CD4-positive, CD25-positive, alpha-beta regulatory T cell (primary cell): ENCODE data around the gene ACTN1. TPM values are rescaled to one million over a fixed set of nuclear protein-coding genes. Genes with fewer than 3 reads are reported as not detected.

Experiments
- ATAC-seq, 2 donors: fragments of 150-1000 bp; cut with Tn5 transposase; one replicate each; pipeline ENCODE4 v1.10.0; 2021; ENCODE audit warnings: low read depth in 2 of 2, moderate number of reproducible peaks in 2 of 2, moderate library complexity in 1 of 2
- DNase-seq, 3 donors: peaks; one replicate each; pipeline versions ENCODE4 v3.0.0 to v3.0.0-alpha.2; 2012 to 2022; ENCODE audit warnings: mixed read lengths in 1 of 3
- H3K27ac ChIP-seq: one replicate; pipeline ENCODE4 v1.7.0; 2013; ENCODE audit warnings: mild to moderate bottlenecking, low read length; ENCODE audit not compliant: insufficient read depth, poor library complexity, severe bottlenecking
- H3K27me3 ChIP-seq: one replicate; pipeline ENCODE4 v1.7.0; 2013; ENCODE audit warnings: low read length; ENCODE audit not compliant: control insufficient read depth, insufficient read depth
- H3K36me3 ChIP-seq: one replicate; pipeline ENCODE4 v1.7.0; 2013; ENCODE audit warnings: mild to moderate bottlenecking, low read length, moderate library complexity; ENCODE audit not compliant: control insufficient read depth, insufficient read depth
- H3K4me1 ChIP-seq: 2 replicates; pipeline ENCODE4 v1.7.0; 2013; ENCODE audit warnings: mild to moderate bottlenecking, low read length; ENCODE audit not compliant: insufficient read depth, control insufficient read depth, poor library complexity, severe bottlenecking
- H3K4me3 ChIP-seq: one replicate; pipeline ENCODE4 v1.7.0; 2013; ENCODE audit warnings: low read depth, mild to moderate bottlenecking, low read length, moderate library complexity
- H3K9me3 ChIP-seq, 2 experiments: 1 replicate in 1 of 2; 2 replicates in 1 of 2; pipeline ENCODE4 v1.7.0; 2013; ENCODE audit warnings: low read length in 2 of 2, mild to moderate bottlenecking in 1 of 2, moderate library complexity in 1 of 2; ENCODE audit not compliant: control insufficient read depth in 2 of 2
- H3K27ac Mint-ChIP-seq, 3 donors: one replicate each; pipeline ENCODE4 v1.8.0; 2020 to 2022; ENCODE audit warnings: mild to moderate bottlenecking in 3 of 3, mixed read lengths in 3 of 3, moderate library complexity in 2 of 3
- H3K27me3 Mint-ChIP-seq: one replicate; pipeline ENCODE4 v1.8.0; 2022; ENCODE audit warnings: mild to moderate bottlenecking, mixed read lengths
- H3K36me3 Mint-ChIP-seq: one replicate; pipeline ENCODE4 v1.8.0; 2020; ENCODE audit warnings: mixed read lengths
- H3K4me1 Mint-ChIP-seq, 4 donors: one replicate each; pipeline ENCODE4 v1.8.0; 2020 to 2022; ENCODE audit warnings: mixed read lengths in 4 of 4, mild to moderate bottlenecking in 1 of 4
- H3K4me3 Mint-ChIP-seq, 4 donors: one replicate each; pipeline ENCODE4 v1.8.0; 2020 to 2022; ENCODE audit warnings: mild to moderate bottlenecking in 4 of 4, mixed read lengths in 4 of 4, moderate library complexity in 3 of 4
- H3K9me3 Mint-ChIP-seq, 7 donors: one replicate each; pipeline ENCODE4 v1.8.0; 2020 to 2022; ENCODE audit warnings: mixed read lengths in 7 of 7, mild to moderate bottlenecking in 3 of 7, moderate library complexity in 2 of 7
- polyA plus RNA-seq, 4 donors: library from polyadenylated mRNA; unstranded; fragments of 300-500 nt; fragmentation: Illumina TruSeq; gene quantifications; one replicate each; pipeline ENCODE4 v1.2.3, GENCODE V29; 2021
- total RNA-seq: library from RNA; stranded (reverse); gene quantifications from one replicate; pipeline ENCODE4 v1.2.3, GENCODE V29; 2022

The ACTN1 gene
- total and polyA plus RNA-seq, 5 donors from 2014 or later = 28.3 to 78.8 (median 47.5) TPM

DNA sequence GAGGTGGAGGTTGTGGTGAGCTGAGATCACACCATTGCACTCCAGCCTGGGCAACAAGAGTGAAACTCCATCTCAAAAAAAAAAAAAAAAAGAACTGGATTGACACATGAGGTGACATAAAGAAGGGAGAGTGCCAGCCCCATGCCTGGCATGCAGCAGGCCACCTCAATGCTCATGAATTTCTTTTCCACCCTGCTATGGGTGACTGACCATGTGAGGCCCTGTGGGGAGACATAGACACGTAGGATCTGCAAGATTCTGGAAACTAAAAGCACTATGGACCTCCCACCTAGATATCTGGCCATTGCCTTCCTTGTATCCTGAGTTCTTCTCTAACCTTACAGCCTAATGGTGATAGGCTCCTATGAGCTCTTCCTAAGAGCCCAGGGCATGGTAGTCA, 5.6 kb upstream of the ACTN1 start:
- Mint-ChIP-seq H3K4me1 (peaks cover 0 to 43% (median 6%) of the 10 kb centered on the region in 4 donors), H3K9me3 (no peaks in the 10 kb centered on the region), H3K27ac (no peak overlapping the region)

DNA sequence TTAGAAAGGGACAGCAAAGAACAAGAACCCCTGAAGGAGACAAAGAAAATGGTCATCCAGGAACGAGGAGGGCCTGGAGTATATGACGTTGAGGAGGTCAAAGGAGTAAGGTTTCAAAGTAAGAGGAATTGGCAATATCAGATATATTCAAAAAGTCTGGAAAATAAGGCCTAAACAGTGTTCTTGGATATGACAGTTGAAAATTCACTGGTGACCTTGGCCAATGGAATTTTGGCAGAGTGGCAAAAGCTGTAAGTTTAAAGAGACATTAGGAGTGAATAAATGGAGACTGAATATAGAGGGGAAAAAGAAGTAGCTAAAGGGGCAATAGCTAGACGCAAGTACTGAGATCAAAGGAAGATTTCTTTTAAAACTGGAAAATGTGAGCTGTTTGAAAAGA, 4.1 kb upstream of the ACTN1 start:
- H3K27ac ChIP-seq = no peak overlapping the region
- no peaks in the 10 kb centered on the region for H3K9me3 Mint-ChIP-seq
- no peak for ATAC-seq

More for the DNA sequence above, 5.6 kb upstream of the ACTN1 start:
- Histone ChIP-seq H3K36me3 (no peaks in the 10 kb centered on the region), H3K4me1 (peaks cover 7% of the 10 kb centered on the region), H3K27me3 (no peaks in the 10 kb centered on the region), H3K27ac (no peak overlapping the region), H3K9me3 (no peaks in the 10 kb centered on the region), H3K4me3 (no peak overlapping the region)
- peaks cover 20% of the 10 kb centered on the region for H3K27me3 Mint-ChIP-seq
- ATAC-seq (no peak), DNase-seq (no peak)
- H3K36me3 Mint-ChIP-seq = no peaks in the 10 kb centered on the region
- H3K4me3 Mint-ChIP-seq = no peak overlapping the region

DNA sequence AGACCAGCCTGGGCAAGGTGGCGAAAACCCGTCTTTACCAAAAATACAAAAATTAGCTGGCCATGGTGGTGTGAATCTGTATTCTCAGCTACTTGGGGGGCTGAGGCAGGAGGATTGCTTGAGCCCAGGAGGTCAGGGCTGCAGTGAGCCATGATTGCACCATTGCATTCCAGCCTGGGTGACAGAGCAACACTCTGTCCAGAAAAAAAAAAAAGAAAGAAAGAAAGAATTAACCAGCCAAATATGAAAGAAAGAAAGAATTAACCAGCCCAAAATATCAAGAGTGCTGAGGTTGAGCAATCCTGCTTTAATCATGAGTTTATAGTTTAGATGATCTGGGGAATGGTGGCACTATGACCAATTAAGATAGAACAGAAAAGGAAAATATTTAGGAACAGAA, 3.5 kb upstream of the ACTN1 start:
- Mint-ChIP-seq H3K9me3 (no peaks in the 10 kb centered on the region), H3K36me3 (no peaks in the 10 kb centered on the region), H3K27me3 (peaks cover 12% of the 10 kb centered on the region), H3K4me3 (no peak overlapping the region), H3K4me1 (peaks cover 0 to 38% (median 3%) of the 10 kb centered on the region in 4 donors), H3K27ac (no peak overlapping the region)
- Histone ChIP-seq H3K4me1 (peaks cover 13% of the 10 kb centered on the region), H3K27ac (no peak overlapping the region), H3K27me3 (no peaks in the 10 kb centered on the region), H3K4me3 (no peak overlapping the region), H3K9me3 (no peaks in the 10 kb centered on the region), H3K36me3 (no peaks in the 10 kb centered on the region)
- DNase-seq = no peak
- no peak for ATAC-seq

More for the DNA sequence above, 4.1 kb upstream of the ACTN1 start:
- Histone ChIP-seq H3K4me3 (no peak overlapping the region), H3K27me3 (no peaks in the 10 kb centered on the region), H3K36me3 (no peaks in the 10 kb centered on the region), H3K4me1 (peaks cover 12% of the 10 kb centered on the region), H3K9me3 (no peaks in the 10 kb centered on the region)
- Mint-ChIP-seq H3K27me3 (peaks cover 12% of the 10 kb centered on the region), H3K36me3 (no peaks in the 10 kb centered on the region), H3K4me1 (peaks cover 0 to 35% (median 3%) of the 10 kb centered on the region in 4 donors), H3K27ac (peak overlapping the region in 1 of 3 donors; percentile 18), H3K4me3 (no peak overlapping the region)
- DNase-seq = no peak

DNA sequence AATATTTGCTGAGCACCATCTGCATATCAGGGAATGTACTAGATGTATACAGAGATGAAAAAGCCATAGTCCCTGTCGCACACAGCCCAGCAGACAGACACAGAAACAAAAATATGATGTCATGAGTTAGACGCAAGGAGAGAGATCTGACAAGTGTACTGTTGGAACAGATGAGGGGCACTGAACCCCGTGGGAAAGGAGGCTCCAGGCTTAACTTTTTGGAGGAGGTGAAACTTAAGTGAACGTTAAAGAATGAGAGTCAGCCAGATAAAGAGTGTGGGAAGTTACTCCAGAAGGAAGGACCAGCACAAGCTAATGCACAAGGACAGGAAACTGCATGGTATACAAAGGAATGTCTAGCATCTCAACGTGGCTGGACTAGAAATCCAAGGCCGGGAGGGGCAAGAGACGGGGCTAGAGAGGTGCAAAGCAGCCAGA, 2.5 kb upstream of the ACTN1 start:
- no peak overlapping the region for H3K4me3 ChIP-seq
- DNase-seq (no peak), ATAC-seq (no peak)
- H3K27ac ChIP-seq = no peak overlapping the region
- Mint-ChIP-seq H3K36me3 (no peaks in the 10 kb centered on the region), H3K27ac (peak overlapping the region in 1 of 3 donors; percentile 32), H3K4me3 (peak overlapping the region in 1 of 4 donors; percentile 85), H3K9me3 (no peaks in the 10 kb centered on the region), H3K4me1 (peaks cover 0 to 38% (median 11%) of the 10 kb centered on the region in 4 donors), H3K27me3 (peaks cover 17% of the 10 kb centered on the region)
- peaks cover 23% of the 10 kb centered on the region for H3K4me1 ChIP-seq
- H3K9me3 ChIP-seq = no peaks in the 10 kb centered on the region
- no peaks in the 10 kb centered on the region for H3K36me3 ChIP-seq
- H3K27me3 ChIP-seq = no peaks in the 10 kb centered on the region

DNA sequence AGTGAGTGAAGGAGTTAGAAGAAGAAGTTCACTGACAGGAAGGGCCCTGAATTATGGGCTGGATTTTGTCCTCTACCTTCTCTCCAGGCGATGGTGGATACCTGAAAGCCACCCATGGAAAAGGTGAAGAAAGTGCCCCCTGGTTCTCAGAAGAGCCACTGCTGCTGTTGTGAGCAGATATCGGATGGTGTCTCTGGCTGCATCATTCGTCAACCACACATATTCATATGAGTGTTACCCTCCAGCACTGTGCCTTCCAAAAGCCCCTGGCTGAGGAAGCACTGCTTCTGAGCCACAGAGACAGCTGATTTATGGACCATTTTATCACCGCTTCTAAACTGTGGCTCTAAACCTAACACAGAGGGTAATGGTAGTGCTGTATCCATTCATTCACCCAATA, 2.0 kb upstream of the ACTN1 start:
- ATAC-seq (no peak), DNase-seq (no peak)
- Histone ChIP-seq H3K9me3 (no peaks in the 10 kb centered on the region), H3K27ac (no peak overlapping the region), H3K4me1 (peaks cover 24% of the 10 kb centered on the region), H3K4me3 (no peak overlapping the region), H3K27me3 (no peaks in the 10 kb centered on the region), H3K36me3 (no peaks in the 10 kb centered on the region)
- Mint-ChIP-seq H3K27me3 (peaks cover 17% of the 10 kb centered on the region), H3K4me1 (peaks cover 0 to 38% (median 15%) of the 10 kb centered on the region in 4 donors), H3K4me3 (peak overlapping the region in 2 of 4 donors; percentile 26 to 85), H3K9me3 (peaks cover 0 to under 1% (median 0%) of the 10 kb centered on the region in 7 donors), H3K36me3 (peaks cover 1% of the 10 kb centered on the region), H3K27ac (no peak overlapping the region)

DNA sequence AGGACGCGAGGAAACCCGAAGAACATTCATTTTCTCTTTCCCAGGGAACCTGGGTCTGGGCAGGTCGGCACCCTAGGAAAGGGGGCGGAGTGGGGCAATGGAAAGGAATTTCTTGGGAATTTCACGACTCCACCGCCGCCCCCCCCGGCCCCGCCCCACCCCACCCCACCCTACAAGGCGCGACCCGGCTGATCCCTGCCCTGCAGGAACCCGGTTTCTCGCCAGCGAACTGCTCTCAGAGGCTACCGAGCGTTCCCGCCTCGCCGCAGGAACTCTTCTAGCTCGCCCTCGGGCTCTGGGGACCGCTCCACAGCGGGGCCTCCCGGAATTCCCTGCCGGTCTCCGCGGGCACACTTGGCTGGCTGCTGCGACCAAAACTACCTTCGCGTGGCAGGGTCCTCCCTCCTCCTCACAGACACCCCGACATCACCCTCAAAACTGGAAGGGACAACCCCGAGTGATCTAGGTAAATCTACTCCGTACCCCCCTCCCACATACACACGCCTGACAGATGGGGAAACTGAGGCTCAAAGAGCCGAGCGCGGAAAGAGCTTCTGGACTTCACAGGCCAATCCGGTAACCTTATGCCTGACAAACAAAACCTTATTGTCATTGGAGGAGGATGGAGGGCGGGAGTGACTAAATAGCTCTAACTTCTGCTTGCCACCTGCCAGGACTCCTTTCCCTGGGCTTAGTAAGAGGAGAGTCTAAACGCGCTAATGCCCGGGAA, 785 bp upstream of the ACTN1 start:
- ATAC-seq = no peak
- Histone ChIP-seq H3K4me1 (peaks cover 24% of the 10 kb centered on the region), H3K27ac (peak overlapping the region; percentile 76), H3K36me3 (no peaks in the 10 kb centered on the region), H3K4me3 (no peak overlapping the region), H3K9me3 (no peaks in the 10 kb centered on the region), H3K27me3 (no peaks in the 10 kb centered on the region)
- DNase-seq = no peak
- H3K27ac Mint-ChIP-seq = peak overlapping the region; percentile 83 to 93 (median 89)
- peaks cover 14% of the 10 kb centered on the region for H3K36me3 Mint-ChIP-seq
- peaks cover 0 to 2% (median 0%) of the 10 kb centered on the region in 7 donors for H3K9me3 Mint-ChIP-seq
- H3K4me1 Mint-ChIP-seq = peaks cover 0 to 48% (median 24%) of the 10 kb centered on the region in 4 donors
- H3K4me3 Mint-ChIP-seq = peak overlapping the region; percentile 85 to 96 (median 92)
- peaks cover 17% of the 10 kb centered on the region for H3K27me3 Mint-ChIP-seq

DNA sequence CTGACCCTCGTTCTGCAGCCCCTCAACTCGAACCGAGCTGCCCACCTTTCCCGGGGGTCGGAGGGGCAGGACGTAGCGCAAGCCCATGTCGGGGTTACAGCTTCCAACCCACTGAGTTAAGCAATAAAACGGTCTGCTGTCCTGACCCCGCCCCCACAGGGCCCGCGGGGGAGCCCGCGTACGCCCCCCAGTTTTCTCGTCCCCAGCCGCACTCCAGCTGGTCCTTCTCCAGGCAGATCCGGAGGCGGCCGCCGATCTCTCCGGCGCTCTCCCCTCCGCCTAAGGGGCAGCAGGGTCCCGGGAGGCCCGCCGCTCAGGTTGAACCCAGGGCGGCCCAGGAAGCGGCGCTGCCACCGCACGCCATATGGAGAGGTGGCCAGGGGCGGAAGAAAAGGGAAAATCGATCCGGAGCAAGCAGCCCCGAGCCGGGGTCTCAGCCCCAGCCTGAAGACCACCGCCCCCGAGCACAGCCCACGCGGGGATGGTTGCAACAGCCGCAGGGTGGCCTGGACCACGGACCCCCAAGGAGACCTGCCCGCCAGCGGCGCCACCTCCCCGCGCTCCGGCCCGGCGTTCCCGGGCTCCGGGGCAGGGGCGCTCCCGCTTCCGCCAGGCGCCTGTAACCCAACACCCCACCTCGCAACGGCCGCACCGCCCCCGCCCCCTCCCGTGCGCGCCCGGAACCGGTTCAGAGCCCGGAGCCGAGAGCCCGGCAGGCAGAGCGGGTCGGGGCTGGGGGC, 760 bp downstream of the ACTN1 start:
- Histone ChIP-seq H3K4me3 (peak overlapping the region; percentile 64), H3K36me3 (peaks cover 7% of the 10 kb centered on the region), H3K4me1 (peaks cover 24% of the 10 kb centered on the region), H3K9me3 (peaks cover 0 to 6% of the 10 kb centered on the region in 2 experiments), H3K27me3 (no peaks in the 10 kb centered on the region), H3K27ac (peak overlapping the region; percentile 76)
- peak; percentile 26 for ATAC-seq
- Mint-ChIP-seq H3K4me1 (peaks cover 0 to 58% (median 26%) of the 10 kb centered on the region in 4 donors), H3K9me3 (peaks cover 0 to 9% (median 0%) of the 10 kb centered on the region in 7 donors), H3K4me3 (peak overlapping the region; percentile 88 to 94 (median 90)), H3K27me3 (peaks cover 14% of the 10 kb centered on the region), H3K27ac (peak overlapping the region; percentile 66 to 97 (median 90)), H3K36me3 (peaks cover 27% of the 10 kb centered on the region)
- peak; percentile 28 to 54 (median 48) for DNase-seq
